ENCODE data around the gene CREB3L2. TPM values are rescaled to one million over a fixed set of nuclear protein-coding genes. Genes with fewer than 3 reads are reported as not detected.

Gene CREB3L2
- total RNA-seq, 3 donors from 2014 or later (not counting 1 experiment from before 2014, with no cell fraction given): 45.9 to 54.6 (median 52.5) TPM

GRCh38 chr7:137932881-137933269, 69.0 kb downstream of the CREB3L2 start:
- H3K27ac ChIP-seq (ENCODE audit: low read length): no peak overlapping the region
- H3K27ac Mint-ChIP-seq: peak overlapping the region; percentile 95 to 97

GRCh38 chr7:137931823-137932222, 70.1 kb downstream of the CREB3L2 start:
- Mint-ChIP-seq H3K27ac (peak overlapping the region; percentile 95 to 97), H3K9me3 (no peaks in the 10 kb centered on the region), H3K4me1 (peaks cover 60 to 64% of the 10 kb centered on the region in 2 donors), H3K4me3 (peak overlapping the region; percentile 14), H3K27me3 (ENCODE audit: low read depth in 2 of 2) (no peaks in the 10 kb centered on the region), H3K36me3 (peaks cover 7% of the 10 kb centered on the region)
- peaks cover 23% of the 10 kb centered on the region for H3K4me1 ChIP-seq (ENCODE audit: control insufficient read depth, insufficient read depth, low read length)
- 73% methylated on average over 1 of the region's 2 CpGs for WGBS (ENCODE audit: insufficient coverage)
- intact Hi-C loops (cut with micrococcal nuclease): no loop called here
- TF ChIP-seq CTCF (IDR thresholded peaks at IDR 0.05): no peak
- DNase-seq (no peak), ATAC-seq (no peak)
- H3K4me3 ChIP-seq (ENCODE audit: low read length): no peak overlapping the region
- H3K27me3 ChIP-seq (ENCODE audit: control insufficient read depth, insufficient read depth, low read length): no peaks in the 10 kb centered on the region
- H3K36me3 ChIP-seq (ENCODE audit: control insufficient read depth, insufficient read depth, low read length): peaks cover 8% of the 10 kb centered on the region
- no peaks in the 10 kb centered on the region for H3K9me3 ChIP-seq (ENCODE audit: control insufficient read depth, insufficient read depth, low read length)
- no peak overlapping the region for H3K27ac ChIP-seq (ENCODE audit: low read length)

More at GRCh38 chr7:137932881-137933269, 69.0 kb downstream of the CREB3L2 start:
- DNase-seq (no peak), ATAC-seq (no peak)
- H3K9me3 Mint-ChIP-seq: no peaks in the 10 kb centered on the region
- TF ChIP-seq CTCF (IDR thresholded peaks at IDR 0.05): no peak
- no peaks in the 10 kb centered on the region for H3K27me3 Mint-ChIP-seq (ENCODE audit: low read depth in 2 of 2)
- intact Hi-C loops (cut with micrococcal nuclease): no loop called here
- no peaks in the 10 kb centered on the region for H3K27me3 ChIP-seq (ENCODE audit: control insufficient read depth, insufficient read depth, low read length)
- peaks cover 25% of the 10 kb centered on the region for H3K4me1 ChIP-seq (ENCODE audit: control insufficient read depth, insufficient read depth, low read length)
- WGBS (ENCODE audit: insufficient coverage): 43% methylated on average over 5 of the region's 5 CpGs
- peaks cover under 1% of the 10 kb centered on the region for H3K36me3 Mint-ChIP-seq
- H3K4me3 ChIP-seq (ENCODE audit: low read length): no peak overlapping the region
- no peak overlapping the region for H3K4me3 Mint-ChIP-seq
- H3K9me3 ChIP-seq (ENCODE audit: control insufficient read depth, insufficient read depth, low read length): no peaks in the 10 kb centered on the region
- H3K4me1 Mint-ChIP-seq: peaks cover 60 to 64% of the 10 kb centered on the region in 2 donors
- peaks cover 3% of the 10 kb centered on the region for H3K36me3 ChIP-seq (ENCODE audit: control insufficient read depth, insufficient read depth, low read length)

GRCh38 chr7:137930581-137930980, 71.3 kb downstream of the CREB3L2 start:
- Histone ChIP-seq H3K4me3 (ENCODE audit: low read length) (no peak overlapping the region), H3K4me1 (ENCODE audit: control insufficient read depth, insufficient read depth, low read length) (peaks cover 12% of the 10 kb centered on the region), H3K27ac (ENCODE audit: low read length) (no peak overlapping the region), H3K9me3 (ENCODE audit: control insufficient read depth, insufficient read depth, low read length) (no peaks in the 10 kb centered on the region), H3K36me3 (ENCODE audit: control insufficient read depth, insufficient read depth, low read length) (peaks cover 16% of the 10 kb centered on the region), H3K27me3 (ENCODE audit: control insufficient read depth, insufficient read depth, low read length) (no peaks in the 10 kb centered on the region)
- intact Hi-C loops (cut with micrococcal nuclease): no loop called here
- peaks cover 15% of the 10 kb centered on the region for H3K36me3 Mint-ChIP-seq
- H3K27me3 Mint-ChIP-seq (ENCODE audit: low read depth in 2 of 2): no peaks in the 10 kb centered on the region
- H3K27ac Mint-ChIP-seq: peak overlapping the region in 1 of 2 donors; percentile 4
- no peaks in the 10 kb centered on the region for H3K9me3 Mint-ChIP-seq
- H3K4me3 Mint-ChIP-seq: peak overlapping the region; percentile 4
- peaks cover 53 to 54% of the 10 kb centered on the region in 2 donors for H3K4me1 Mint-ChIP-seq
- 72% methylated on average over 2 of the region's 2 CpGs for WGBS (ENCODE audit: insufficient coverage)
- no peak for ATAC-seq
- TF ChIP-seq CTCF (IDR thresholded peaks at IDR 0.05): no peak
- no peak for DNase-seq

- ATAC-seq (no peak), DNase-seq (no peak)
- H3K4me1 ChIP-seq (ENCODE audit: control insufficient read depth, insufficient read depth, low read length): peaks cover 8% of the 10 kb centered on the region
- TF ChIP-seq CTCF (IDR thresholded peaks at IDR 0.05): no peak
- Mint-ChIP-seq H3K9me3 (no peaks in the 10 kb centered on the region), H3K36me3 (peaks cover 17% of the 10 kb centered on the region), H3K4me1 (peaks cover 42 to 50% of the 10 kb centered on the region in 2 donors), H3K27me3 (ENCODE audit: low read depth in 2 of 2) (no peaks in the 10 kb centered on the region), H3K4me3 (no peak overlapping the region), H3K27ac (peak overlapping the region; percentile 9 to 21)
- 98% methylated on average over 5 of the region's 5 CpGs for WGBS (ENCODE audit: insufficient coverage)
- H3K9me3 ChIP-seq (ENCODE audit: control insufficient read depth, insufficient read depth, low read length): no peaks in the 10 kb centered on the region
- no peaks in the 10 kb centered on the region for H3K27me3 ChIP-seq (ENCODE audit: control insufficient read depth, insufficient read depth, low read length)
- peaks cover 24% of the 10 kb centered on the region for H3K36me3 ChIP-seq (ENCODE audit: control insufficient read depth, insufficient read depth, low read length)
- H3K4me3 ChIP-seq (ENCODE audit: low read length): no peak overlapping the region
- intact Hi-C loops (cut with micrococcal nuclease): no loop called here
- no peak overlapping the region for H3K27ac ChIP-seq (ENCODE audit: low read length)
Measured at GRCh38 chr7:137928626-137929025, 73.3 kb downstream of the CREB3L2 start.

Measured in natural killer cell (primary cell).